Peyer's patch (tissue), 4 donors: ENCODE data around the gene TMEFF2. TPM values are rescaled to one million over a fixed set of nuclear protein-coding genes. Genes with fewer than 3 reads are reported as not detected.

Experiments used
- DNase-seq, 3 donors: peaks; one replicate each; pipeline ENCODE4 v3.0.0-alpha.2; 2017 to 2019
- H3K27ac ChIP-seq, 4 donors: fragments of 200-600 bp; sonication (generic); one replicate each; pipeline ENCODE4 v1.5.1; 2016 to 2019
- H3K27me3 ChIP-seq, 2 donors: fragments of 200-600 bp; sonication (generic); one replicate each; pipeline ENCODE4 v1.5.1; 2019
- H3K36me3 ChIP-seq, 3 donors: fragments of 200-600 bp; sonication (generic); one replicate each; pipeline ENCODE4 v1.5.1; 2016 to 2019
- H3K4me1 ChIP-seq, 4 donors: fragments of 200-600 bp; sonication (generic); one replicate each; pipeline ENCODE4 v1.5.1; 2016 to 2019
- H3K4me3 ChIP-seq, 4 donors: fragments of 200-600 bp; sonication (generic); 1 replicate in 3 of 4; 2 replicates in 1 of 4; pipeline ENCODE4 v1.5.1; 2016 to 2019; ENCODE audit warnings: mild to moderate bottlenecking in 1 of 4
- H3K9me3 ChIP-seq, 4 donors: fragments of 200-600 bp; sonication (generic); one replicate each; pipeline ENCODE4 v1.5.1; 2016 to 2019; ENCODE audit warnings: mild to moderate bottlenecking in 1 of 4
- CTCF ChIP-seq, 6 experiments: fragments of 450-650 bp in 4 of 6; fragments of 200-600 bp in 2 of 6; sonication (generic) in 1 of 6; IDR thresholded peaks; one replicate each; pipeline ENCODE4 v1.5.1; 2017 to 2019; ENCODE audit warnings: antibody characterized with exemption in 6 of 6, mild to moderate bottlenecking in 3 of 6, moderate library complexity in 1 of 6
- POLR2A ChIP-seq, 2 donors: fragments of 450-650 bp; IDR thresholded peaks; one replicate each; pipeline ENCODE4 v1.5.1; 2017; ENCODE audit warnings: antibody characterized with exemption in 2 of 2, mild to moderate bottlenecking in 2 of 2, moderate library complexity in 2 of 2
- total RNA-seq, 4 donors: library from RNA; depleted of rRNA; stranded (reverse); fragments of >200 nt; gene quantifications; one replicate each; pipeline ENCODE4 v1.1.0, GENCODE V29; 2016

TMEFF2 gene
- total RNA-seq, 4 donors from 2014 or later, result 0.35 to 1.6 (median 0.68) TPM

- H3K9me3 ChIP-seq, result no peaks in the 10 kb centered on the region
- no peaks in the 10 kb centered on the region for H3K36me3 ChIP-seq
- no peak for DNase-seq
- peaks cover 0 to 6% (median 0%) of the 10 kb centered on the region in 4 donors for H3K4me1 ChIP-seq
- H3K27ac ChIP-seq, result no peak overlapping the region
- H3K4me3 ChIP-seq, result no peak overlapping the region
- no peak for TF ChIP-seq CTCF (IDR thresholded peaks at IDR 0.05)
- no peak for TF ChIP-seq POLR2A (IDR thresholded peaks at IDR 0.05)
- H3K27me3 ChIP-seq, result no peaks in the 10 kb centered on the region
Measured at GRCh38 chr2:192025637-192026036, 169.1 kb downstream of the TMEFF2 start.

GRCh38 chr2:192023006-192023405 is 171.7 kb downstream of the TMEFF2 start:
- no peak for TF ChIP-seq POLR2A (IDR thresholded peaks at IDR 0.05)
- TF ChIP-seq CTCF (IDR thresholded peaks at IDR 0.05), result no peak
- DNase-seq, result no peak
- H3K27me3 ChIP-seq, result no peaks in the 10 kb centered on the region
- H3K36me3 ChIP-seq, result no peaks in the 10 kb centered on the region
- no peak overlapping the region for H3K27ac ChIP-seq
- peaks cover 0 to 6% (median 0%) of the 10 kb centered on the region in 4 donors for H3K4me1 ChIP-seq
- H3K9me3 ChIP-seq, result no peaks in the 10 kb centered on the region
- H3K4me3 ChIP-seq, result no peak overlapping the region

- Histone ChIP-seq H3K4me1 (no peaks in the 10 kb centered on the region), H3K9me3 (no peaks in the 10 kb centered on the region), H3K36me3 (no peaks in the 10 kb centered on the region), H3K27me3 (no peaks in the 10 kb centered on the region), H3K4me3 (no peak overlapping the region), H3K27ac (no peak overlapping the region)
- no peak for DNase-seq
- TF ChIP-seq CTCF (IDR thresholded peaks at IDR 0.05), result no peak
- TF ChIP-seq POLR2A (IDR thresholded peaks at IDR 0.05), result no peak
Measured at GRCh38 chr2:192017844-192018243, 176.9 kb downstream of the TMEFF2 start.

- TF ChIP-seq CTCF (IDR thresholded peaks at IDR 0.05) (no peak), POLR2A (IDR thresholded peaks at IDR 0.05) (no peak)
- no peaks in the 10 kb centered on the region for H3K27me3 ChIP-seq
- H3K27ac ChIP-seq, result no peak overlapping the region
Measured at GRCh38 chr2:192016265-192016664, 178.5 kb downstream of the TMEFF2 start.

GRCh38 chr2:192013211-192013610 is 181.5 kb downstream of the TMEFF2 start:
- H3K4me3 ChIP-seq, result no peak overlapping the region
- no peak for DNase-seq
- no peaks in the 10 kb centered on the region for H3K4me1 ChIP-seq
- H3K27ac ChIP-seq, result no peak overlapping the region
- no peaks in the 10 kb centered on the region for H3K27me3 ChIP-seq
- H3K9me3 ChIP-seq, result no peaks in the 10 kb centered on the region
- TF ChIP-seq CTCF (IDR thresholded peaks at IDR 0.05) (no peak), POLR2A (IDR thresholded peaks at IDR 0.05) (no peak)
- H3K36me3 ChIP-seq, result no peaks in the 10 kb centered on the region

More at GRCh38 chr2:192016265-192016664, 178.5 kb downstream of the TMEFF2 start:
- H3K9me3 ChIP-seq, result no peaks in the 10 kb centered on the region
- no peak overlapping the region for H3K4me3 ChIP-seq
- no peaks in the 10 kb centered on the region for H3K36me3 ChIP-seq
- no peak for DNase-seq
- no peaks in the 10 kb centered on the region for H3K4me1 ChIP-seq

- Histone ChIP-seq H3K27ac (no peak overlapping the region), H3K9me3 (no peaks in the 10 kb centered on the region), H3K4me1 (no peaks in the 10 kb centered on the region), H3K36me3 (no peaks in the 10 kb centered on the region), H3K27me3 (no peaks in the 10 kb centered on the region), H3K4me3 (no peak overlapping the region)
- TF ChIP-seq CTCF (IDR thresholded peaks at IDR 0.05) (no peak), POLR2A (IDR thresholded peaks at IDR 0.05) (no peak)
- DNase-seq, result no peak
Measured at GRCh38 chr2:192011196-192011595, 183.5 kb downstream of the TMEFF2 start.
